NCI-H460 (cell line): ENCODE measurements around the gene CD63. TPM values are rescaled to one million over a fixed set of nuclear protein-coding genes. Genes with fewer than 3 reads are reported as not detected.

Experiments used
- DNase-seq: peaks from one replicate; pipeline ENCODE4 v3.0.0-alpha.2; 2016; ENCODE audit warnings: low read depth; ENCODE audit errors: extremely low read depth
- total RNA-seq: library from RNA; depleted of rRNA; stranded (reverse); fragments of >200 nt; shearing (Covaris generic); gene quantifications from 2 replicates; pipeline ENCODE4 v1.2.3, GENCODE V29; 2014

Gene CD63
- total RNA-seq, 1 experiment from 2014 or later = 434 TPM

DNA sequence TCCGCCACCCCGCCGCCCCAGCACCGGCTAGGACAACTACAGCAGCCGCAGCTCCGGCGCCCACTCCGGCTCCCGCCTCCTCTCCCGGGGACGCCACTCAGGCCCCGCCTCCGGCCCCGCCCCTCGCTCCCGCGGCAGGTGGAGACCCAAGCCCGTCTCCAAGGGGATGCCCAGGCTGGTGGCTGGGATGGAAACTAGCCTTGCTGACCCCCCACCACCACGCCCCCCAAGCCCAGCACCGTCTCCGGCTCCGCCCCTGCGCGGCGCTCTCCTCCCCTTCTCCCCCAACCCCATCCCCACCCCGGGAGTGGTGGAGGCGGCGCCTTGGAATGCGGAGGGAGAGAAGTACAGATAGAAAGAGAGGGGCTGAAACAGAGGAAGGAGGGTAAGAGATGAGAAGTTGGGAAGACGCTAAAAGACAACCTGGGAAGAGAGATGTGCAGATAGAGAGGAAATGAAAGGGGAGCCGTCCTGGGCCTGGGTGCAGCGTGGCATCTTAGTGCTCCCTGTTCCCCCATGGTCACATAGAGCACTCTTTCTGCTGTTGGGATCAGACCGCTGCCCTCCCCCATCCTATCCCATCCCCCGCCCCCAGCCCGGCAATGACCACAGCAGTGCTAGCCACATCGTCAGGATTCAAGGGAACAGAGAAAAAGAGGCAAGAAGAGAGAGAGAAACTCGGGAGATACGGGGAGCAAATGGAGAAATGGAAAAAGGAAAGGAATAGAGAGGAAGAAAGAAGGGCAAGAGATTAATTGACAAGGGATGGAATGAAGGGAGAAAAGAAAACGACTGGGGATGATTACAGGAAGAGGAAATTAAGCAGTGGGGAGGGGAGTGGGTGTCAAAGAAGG lies 20.7 kb downstream of the CD63 start, which contains the start of gene ITGA7:
Gene ITGA7 (minus strand): TSS at position 64 of the 854 bp plus-strand sequence. CDS start 222 bp downstream, outside the sequence.
- DNase-seq = peak; percentile 23

DNA sequence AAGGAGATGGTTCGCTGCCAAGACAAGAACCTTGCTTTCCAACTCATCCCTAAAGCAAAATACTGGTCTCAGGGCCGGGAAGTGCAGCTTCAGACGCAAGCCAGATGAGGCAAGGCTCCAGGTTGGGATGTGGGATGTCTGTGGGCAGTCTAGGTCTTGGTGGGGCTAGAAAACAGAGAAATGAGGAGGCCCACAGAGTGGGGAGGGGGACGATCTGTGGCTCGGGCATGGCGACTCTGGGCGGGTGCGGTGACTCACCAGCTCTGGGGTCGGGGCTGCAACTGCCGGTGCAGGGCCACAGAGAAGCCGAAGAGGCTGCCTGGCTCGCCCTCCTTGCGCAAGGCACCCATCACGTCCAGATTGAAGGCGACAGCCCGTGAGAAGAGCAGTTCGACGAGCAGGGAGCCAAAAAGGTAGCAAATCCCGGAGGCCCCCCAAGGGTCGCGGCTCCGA lies 21.6 kb downstream of the CD63 start:
- DNase-seq = no peak

DNA sequence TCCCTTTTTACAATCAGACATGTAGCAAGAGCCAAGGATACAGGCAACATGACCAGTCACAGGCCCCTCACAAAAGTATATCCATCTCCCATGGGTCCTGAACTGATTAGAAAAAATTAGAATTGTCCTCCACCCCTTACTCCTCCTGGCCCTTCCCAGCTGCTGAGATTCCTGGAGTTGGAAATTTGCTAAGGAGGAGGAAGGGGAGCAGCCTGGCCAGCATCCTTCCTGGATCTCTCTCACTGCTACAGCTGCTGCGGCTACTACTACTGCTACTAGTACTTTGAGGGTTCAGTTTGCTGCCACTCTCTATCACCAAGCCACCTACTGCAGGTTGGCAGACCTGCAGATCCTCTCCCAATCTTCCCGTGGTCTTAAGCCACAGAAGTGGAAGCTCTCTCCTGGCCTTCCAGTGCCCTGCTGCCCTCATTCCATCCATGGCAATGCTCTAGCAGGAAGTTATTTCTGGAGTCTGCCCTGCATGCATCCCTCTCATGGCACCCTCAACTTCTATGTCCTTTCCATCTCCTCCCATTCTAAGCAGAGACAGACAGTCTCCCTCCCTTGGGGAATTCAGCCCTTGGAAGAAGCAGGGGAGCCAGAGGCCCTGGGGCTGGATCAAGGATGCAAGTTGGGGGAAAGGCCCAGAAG lies 22.1 kb downstream of the CD63 start:
- no peak for DNase-seq

DNA sequence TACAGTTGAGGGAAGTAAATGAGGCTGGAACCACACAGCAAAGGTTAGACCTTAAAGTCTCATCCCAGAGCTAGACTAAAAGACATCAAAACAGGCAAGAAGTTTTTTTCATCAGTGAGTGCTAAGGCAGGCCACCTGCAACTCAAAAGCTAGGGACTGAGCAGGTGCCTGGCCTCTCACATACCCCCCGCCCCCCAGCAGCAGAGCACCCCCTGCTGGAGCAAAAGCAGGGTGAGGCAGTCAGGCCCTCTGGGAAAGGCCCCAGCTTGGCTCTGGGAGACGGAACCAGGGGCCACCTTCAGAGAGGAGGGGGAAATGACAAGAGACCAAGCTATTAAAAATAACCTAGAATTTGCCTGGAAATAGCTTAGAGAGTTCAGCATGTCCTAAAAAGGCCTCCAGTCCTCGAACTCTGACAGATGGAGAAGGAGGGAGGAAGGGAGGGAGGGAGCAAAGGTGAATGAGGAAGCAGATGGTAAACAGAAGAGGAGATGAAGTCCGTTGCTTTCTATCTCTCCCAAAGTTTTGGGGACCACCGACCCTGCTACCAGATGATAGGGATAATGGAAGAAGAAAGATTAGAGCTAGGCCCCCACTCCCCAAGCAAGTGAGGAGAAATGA lies 22.9 kb downstream of the CD63 start:
- no peak for DNase-seq

DNA sequence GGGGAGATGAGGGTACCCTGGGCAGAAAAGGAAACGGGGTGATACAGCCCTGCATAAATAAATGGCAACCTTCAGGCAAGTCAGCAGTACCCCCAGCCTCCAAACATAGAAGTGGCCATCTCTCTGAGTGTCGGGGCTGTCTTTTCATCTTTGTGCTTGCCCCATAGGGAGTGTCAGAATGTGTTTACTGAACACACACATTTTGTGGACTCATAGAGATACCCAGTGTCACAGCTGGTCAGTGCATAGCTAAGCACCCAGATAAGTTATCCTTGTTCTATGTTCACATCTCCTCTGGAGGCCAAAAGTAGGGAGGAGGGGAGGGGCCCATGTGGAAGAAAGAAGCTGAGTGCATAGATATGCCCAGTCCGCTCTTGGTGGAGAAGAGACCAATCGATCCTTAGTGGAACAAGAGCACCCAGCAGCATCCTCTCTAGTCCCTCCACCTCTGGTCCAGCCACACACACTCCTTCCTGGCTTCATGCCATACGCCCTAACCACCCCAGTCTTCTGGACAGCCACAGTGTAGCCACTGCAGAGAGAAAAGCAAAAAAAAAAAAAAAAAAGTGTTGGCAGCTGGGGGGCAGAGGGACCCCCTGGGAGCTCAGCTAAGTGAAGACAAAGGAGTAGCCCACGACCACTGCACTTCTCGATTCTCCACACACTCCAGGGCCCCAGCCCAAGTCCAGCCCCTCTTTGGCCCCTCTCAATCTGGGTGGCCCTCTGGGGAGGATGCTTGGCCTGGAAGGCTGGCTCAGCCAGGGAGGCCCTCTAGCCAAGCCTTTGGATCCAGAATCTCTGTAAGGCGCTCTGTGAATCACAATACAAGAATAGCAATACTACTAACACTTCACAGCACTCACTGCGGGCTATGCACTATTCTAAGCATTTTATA lies 23.7 kb downstream of the CD63 start:
- no peak for DNase-seq

DNA sequence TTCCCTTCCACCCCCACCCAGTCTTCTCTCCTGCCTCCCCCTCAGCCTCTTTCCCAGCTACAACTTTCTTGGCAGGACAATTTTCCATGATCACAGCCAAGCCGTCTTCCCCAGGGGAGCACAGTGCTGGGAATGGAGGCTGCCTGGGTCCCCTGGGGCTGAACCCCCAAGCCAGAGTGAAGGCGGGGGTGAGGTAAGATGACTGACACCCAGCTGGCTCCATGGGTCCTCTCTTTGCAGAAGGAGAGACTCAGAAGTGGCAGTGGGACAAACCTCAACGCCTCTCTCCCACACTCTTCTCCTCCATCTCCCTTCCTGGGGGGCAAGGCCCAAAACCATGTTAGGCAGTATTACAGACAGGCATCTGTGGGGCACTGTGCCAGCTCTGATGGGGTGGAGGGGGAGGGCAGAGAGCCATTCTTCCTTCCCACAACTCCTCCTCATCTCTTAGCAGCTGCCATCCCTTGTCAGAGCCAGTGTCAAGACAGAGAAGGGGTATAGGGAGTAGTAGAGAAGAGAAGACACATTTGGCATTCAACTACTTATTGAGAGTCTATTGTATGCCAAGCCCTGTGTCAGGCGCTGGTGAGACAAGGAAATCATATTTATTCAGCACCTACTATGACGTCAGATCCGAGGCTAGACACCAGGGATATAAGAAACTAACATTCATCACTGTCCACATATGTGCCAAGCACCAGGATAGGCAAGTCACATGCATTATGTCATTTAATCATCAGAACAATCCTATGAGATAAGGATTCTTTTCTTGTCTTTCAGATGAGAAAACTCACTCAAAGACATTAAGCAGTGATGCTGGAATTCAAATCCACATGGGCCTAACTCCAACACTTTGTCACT lies 24.7 kb downstream of the CD63 start:
- no peak for DNase-seq

DNA sequence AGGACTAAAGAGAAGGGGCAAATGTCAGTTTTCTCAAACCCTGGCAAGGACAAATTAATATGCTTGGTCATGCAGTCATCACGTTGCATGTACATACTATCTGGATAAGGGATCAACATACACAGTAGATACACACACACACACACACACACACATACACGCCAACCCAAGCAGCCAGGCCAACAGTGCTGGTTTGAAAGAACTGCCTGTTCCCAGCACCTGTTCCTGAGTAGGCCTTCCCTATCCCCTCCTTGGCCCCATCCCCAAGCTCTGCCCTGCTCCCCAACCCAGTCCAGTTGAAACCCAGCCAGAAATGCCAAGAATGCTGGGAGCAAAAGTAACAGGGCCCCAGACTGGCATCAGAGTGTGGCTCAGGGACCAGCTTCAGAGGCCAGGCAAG lies 25.5 kb downstream of the CD63 start:
- no peak for DNase-seq

DNA sequence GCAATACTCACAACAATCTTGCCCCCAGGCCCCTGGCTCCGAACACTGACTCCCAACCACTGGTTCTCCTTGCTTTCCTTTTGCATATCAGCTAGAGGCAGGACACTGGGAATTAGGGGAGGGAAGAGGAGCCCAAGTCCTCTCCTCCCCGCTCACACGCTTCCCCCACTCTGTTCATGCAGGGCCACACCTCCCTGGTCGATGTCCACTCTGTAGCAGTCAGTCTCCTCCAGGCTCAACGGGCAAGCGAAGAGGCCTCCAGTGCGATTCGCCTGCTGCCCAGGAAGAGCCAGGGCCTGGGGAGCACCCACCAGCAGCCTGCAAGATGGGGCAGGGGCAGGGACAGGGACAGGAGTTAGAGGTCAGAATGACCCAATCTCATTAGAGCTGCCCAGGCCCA lies 25.9 kb downstream of the CD63 start:
- DNase-seq = no peak

DNA sequence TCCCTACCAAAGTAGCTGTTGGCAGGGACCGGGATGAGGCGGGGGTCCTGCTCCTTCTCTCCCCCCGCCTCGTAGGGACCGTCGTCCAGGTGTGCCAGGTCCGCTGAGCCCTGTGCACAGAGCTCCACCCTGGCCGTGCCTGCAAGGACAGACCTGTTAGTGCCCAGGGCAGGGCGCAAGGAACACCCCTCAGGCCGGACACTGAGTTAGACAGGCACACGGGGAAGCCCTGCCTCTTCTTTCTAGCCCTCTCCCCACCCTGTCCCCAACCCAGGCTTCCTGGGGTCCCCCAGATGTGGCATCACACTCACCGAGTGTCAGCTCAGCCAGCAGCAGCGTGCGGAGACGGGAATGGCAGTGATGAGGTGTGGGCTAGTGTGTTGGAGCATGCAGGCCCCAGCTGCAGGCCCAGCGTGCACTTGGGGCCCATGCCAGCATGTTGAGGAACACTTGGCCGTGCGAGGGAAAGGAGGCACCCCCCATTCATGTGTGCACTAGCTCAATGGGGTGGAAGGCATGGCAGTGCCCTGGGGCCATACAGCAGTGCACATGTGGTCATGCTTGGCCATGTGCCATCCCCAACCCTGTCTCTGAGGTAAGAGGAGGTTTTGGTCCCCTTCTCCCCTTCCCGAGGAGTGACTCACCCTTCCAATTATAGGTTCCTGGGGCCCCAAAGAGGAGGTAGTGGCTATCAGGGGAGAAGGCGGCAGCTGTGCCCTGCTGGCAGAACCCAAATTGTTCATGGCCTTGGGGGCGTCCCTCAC lies 28.4 kb downstream of the CD63 start:
- no peak for DNase-seq

DNA sequence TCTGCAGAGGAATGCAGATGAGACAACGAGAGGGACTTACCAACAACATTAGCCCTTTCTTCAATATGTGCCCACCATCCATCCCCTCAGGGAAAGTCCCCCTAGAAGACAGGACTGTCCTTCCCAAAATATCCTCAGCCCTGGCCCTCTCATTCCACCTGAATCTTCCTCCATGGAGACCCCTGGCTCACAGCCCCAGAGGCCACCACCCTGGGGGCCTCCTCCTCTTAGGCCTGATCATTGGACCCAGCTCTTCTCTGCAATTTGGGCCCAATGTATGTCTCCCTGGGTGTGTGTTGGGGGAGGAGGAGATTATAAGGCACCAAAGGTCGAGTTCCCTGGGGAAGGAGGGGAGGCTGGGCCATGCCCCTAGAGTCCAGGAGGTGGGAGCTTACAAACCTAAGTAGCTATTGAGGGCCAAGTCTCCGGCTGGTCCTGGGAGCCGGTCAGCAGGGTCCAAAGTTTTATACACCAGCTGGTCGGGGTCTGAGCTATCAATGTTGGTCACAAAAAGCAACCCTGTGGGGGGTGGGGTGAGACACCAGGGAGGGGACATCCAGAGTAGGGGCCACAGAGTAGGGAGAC lies 29.2 kb downstream of the CD63 start:
- DNase-seq = no peak

DNA sequence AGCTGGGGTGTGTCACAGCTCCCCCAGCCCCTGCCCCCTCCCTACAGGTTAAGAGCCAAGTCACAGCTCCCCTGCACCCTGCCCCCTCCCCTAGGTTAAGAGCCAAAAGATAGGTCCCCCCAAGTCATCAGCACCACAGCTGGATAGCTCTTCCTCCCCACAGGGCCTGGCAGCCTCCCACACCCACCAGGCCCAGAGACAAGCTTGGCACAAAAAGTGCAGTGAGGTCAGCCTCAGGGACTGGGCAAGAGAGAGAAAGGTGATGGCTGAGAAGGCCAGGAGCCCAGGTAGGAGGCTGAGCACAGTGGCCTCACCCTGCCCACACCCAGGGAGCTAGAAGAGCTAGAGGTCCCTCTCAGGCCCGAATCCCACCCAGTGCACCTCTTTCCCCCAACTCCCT lies 29.8 kb downstream of the CD63 start:
- DNase-seq = no peak

DNA sequence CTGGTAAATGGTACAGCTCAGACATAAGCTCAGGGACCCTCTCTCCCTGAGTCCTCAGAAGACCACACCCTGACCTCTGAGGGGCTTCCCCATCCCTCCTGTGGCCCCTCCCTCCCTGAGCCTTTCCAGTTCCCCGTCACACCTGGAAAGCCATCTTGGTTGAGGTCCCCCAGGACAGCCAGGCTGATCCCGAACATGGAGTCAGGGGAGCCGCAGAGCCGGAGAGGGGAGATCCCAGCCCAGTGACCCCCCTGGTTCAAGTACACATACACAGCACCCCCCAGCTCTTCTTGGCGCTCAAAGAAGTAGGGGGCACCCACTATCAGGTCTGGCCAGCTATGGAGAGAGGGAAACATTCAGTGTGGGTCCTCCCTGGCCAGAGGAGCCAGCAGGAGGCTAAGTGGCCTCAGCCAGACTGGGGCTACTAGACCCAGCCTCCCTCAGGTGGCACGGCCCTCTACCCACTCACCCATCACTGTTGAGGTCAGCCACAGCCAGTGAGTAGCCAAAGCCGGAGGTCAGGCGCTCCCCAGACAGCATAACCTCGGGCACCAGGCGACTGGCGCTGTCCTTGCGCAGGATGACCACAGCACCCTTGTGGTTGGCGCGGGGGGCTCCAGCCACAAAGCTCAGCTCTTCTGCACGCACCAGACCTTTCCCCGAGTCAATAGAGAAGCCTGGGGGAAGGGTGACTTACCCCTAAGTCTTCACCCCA lies 30.4 kb downstream of the CD63 start:
- no peak for DNase-seq

DNA sequence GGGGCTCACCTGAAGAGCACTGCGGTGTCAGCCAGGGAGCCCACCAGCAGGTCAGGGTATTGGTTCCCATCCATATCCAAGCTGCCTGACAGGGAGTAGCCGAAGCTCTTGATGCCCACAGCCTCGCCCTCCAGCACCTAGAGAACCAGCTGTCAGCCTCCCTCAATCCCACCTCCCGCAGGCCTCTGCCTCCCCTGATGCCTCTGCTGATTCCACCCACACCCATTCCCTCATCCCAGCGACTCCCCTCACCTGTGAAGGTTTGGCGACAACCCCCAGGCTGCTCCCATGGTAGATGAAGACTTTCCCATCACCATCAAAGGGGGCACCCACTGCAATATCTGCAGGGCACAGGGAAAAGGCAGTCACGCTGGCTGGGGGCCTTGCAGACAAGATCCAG lies 31.1 kb downstream of the CD63 start:
- DNase-seq = no peak

DNA sequence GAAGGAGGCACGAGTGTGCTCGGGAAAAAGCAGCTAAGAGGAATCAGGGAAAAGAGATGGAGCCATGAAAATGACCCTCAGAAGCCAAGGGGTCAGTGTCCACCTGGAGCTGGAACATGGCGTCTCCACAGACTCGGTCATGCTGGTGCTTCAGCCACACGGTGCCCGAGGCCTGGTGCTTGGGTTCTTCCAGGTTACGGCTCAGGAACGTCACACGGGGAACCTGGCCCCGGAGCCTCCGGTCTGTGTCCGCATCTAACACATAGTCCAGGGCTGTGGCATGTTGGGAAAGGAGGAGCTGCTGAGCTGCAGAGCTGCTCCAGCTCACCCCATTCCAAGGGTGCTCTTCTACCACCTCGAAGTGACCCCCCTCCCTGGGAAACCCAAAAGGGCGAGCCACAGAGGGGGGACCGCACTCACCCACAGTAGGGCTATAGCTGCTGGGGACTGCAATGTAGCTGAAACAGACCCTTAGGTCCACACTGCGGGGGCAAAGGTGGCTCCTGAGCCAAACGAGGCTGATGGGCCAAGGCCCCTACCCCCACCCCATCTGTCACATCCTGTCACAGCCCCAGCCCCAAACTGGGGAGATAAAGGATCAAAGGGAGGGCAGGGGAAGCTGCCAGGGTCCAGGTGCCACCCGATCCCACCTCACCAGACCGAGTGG lies 31.9 kb downstream of the CD63 start:
- no peak for DNase-seq

DNA sequence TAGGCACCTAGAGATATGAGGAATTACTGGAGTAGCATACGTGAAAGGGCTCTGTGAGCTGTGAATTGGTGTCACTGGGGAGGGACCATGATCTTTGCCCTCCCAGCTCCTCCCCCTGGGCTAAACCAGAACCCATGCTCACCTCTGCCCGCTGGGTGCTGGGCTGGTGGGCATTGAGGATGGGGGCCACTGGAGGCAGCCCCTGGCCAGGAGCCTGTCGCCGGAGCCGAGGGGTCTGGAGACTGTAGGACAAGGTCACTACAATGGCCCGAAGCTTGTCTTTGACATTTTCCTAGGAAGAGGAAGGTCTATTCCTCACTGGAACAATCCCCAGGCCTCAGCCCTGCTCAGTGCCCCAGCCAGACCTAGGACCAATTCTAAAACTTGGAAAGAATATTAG lies 32.7 kb downstream of the CD63 start:
- no peak for DNase-seq

DNA sequence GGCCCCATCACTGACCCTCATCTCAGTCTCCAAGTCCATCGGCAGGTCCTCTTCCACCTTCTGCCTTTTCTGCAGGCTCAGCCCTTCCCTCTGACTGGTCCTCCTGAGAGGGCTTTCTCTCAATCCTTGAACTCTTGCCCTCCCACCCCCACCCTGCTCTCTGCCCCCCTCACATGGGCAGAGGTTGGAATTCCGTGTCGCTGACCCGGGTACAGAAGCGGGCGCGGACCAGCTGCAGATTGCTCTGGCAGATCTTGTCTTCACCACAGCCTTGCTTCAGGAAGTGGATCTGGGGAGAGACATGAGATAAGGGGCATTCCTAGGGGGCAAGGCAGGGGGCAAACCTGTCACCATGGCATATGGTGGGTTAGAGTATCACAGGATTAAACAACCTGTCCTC lies 33.5 kb downstream of the CD63 start:
- no peak for DNase-seq

DNA sequence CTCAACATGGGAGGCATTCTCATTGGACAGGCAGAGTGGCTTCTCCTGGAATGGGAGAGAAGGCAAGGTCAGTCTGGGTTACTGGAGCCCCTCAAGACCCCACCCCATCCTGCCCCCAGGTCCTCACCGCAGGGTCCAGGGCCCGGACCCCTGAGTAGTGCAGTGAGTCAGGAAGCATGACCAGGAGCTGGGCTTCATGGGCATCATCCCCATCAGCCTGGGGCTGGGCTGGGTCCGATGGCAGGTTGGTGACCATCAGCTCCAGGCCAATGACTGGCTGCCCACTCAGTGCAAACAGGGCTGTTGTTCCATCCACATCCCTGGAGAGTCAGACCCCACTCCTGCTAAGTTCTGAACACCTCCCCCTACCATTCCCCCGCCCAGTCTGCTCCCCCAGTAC lies 34.2 kb downstream of the CD63 start:
- DNase-seq = no peak

DNA sequence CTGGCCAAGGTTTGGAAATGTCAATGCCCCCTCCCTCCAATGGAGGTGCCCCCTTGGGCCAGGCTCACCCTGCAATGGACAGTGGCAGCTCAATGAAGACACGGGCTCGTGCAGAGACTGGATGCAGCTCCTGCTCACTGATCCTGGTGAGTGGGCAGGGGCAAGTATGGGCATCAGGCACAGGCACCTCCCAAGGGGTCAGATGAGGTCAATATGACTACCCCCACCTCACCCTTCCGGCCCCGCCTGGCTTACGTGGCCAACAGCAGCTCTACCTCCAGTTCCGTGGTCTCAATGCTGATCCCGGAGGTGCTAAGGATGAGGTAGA lies 34.7 kb downstream of the CD63 start:
- DNase-seq = no peak
